HEK293T (cell line): ENCODE measurements around the gene CMTM1.

Experiments
- BHLHE40 ChIP-seq: fragments of 450-650 bp; IDR thresholded peaks from 2 replicates; pipeline ENCODE4 v1.6.1; 2016; ENCODE audit warnings: mild to moderate bottlenecking, moderate library complexity, borderline replicate concordance
- CTBP1 ChIP-seq: fragments of 450-650 bp; IDR thresholded peaks from 2 replicates; pipeline ENCODE4 v1.6.1; 2016; ENCODE audit warnings: borderline replicate concordance
- FOXK2 ChIP-seq: fragments of 450-650 bp; IDR thresholded peaks from 2 replicates; pipeline ENCODE4 v1.6.1; 2016; ENCODE audit warnings: mild to moderate bottlenecking
- FOXM1 ChIP-seq: fragments of 450-650 bp; IDR thresholded peaks from 2 replicates; pipeline ENCODE4 v1.6.1; 2017; ENCODE audit warnings: mild to moderate bottlenecking, borderline replicate concordance
- HDGF ChIP-seq: fragments of 450-650 bp; IDR thresholded peaks from 2 replicates; pipeline ENCODE4 v1.6.1; 2017; ENCODE audit warnings: antibody characterized with exemption, borderline replicate concordance
- LEF1 ChIP-seq: fragments of 450-650 bp; IDR thresholded peaks from 2 replicates; pipeline ENCODE4 v1.6.1; 2017; ENCODE audit warnings: mild to moderate bottlenecking, borderline replicate concordance
- NFRKB ChIP-seq: fragments of 450-650 bp; IDR thresholded peaks from 2 replicates; pipeline ENCODE4 v1.6.1; 2016; ENCODE audit warnings: mild to moderate bottlenecking, moderate library complexity
- SP1 ChIP-seq: fragments of 450-650 bp; IDR thresholded peaks from 2 replicates; pipeline ENCODE4 v1.6.1; 2017
- SUZ12 ChIP-seq: fragments of 450-650 bp; IDR thresholded peaks from 2 replicates; pipeline ENCODE4 v1.6.1; 2016; ENCODE audit warnings: mild to moderate bottlenecking
- TARDBP ChIP-seq: fragments of 450-650 bp; IDR thresholded peaks from 2 replicates; pipeline ENCODE4 v1.6.1; 2016
- ZNF384 ChIP-seq: fragments of 450-650 bp; IDR thresholded peaks from 2 replicates; pipeline ENCODE4 v1.6.1; 2016

GRCh38 chr16:66551788-66552285 lies 14.4 kb upstream of the CMTM1 start:
- TF ChIP-seq BHLHE40 (no peak), ZNF384 (no peak), FOXM1 (no peak), SUZ12 (no peak), SP1 (no peak), FOXK2 (no peak), LEF1 (no peak), HDGF (no peak), TARDBP (no peak), NFRKB (no peak), CTBP1 (no peak)
